A549 (cell line): Measurements from ENCODE around the gene RELL1. TPM values are rescaled to one million over a fixed set of nuclear protein-coding genes. Genes with fewer than 3 reads are reported as not detected.
A peak's percentile ranks its signal among the peaks of the same experiment; 100 is the strongest.

ENCODE experiments used
- ATAC-seq, 2 experiments: fragments of 200-7000 bp in 1 of 2; fragments of >200 bp in 1 of 2; cut with Nextera tagmentation in 1 of 2; cut with Tn5 transposase in 1 of 2; 3 replicates each; pipeline versions ENCODE4 v1.8.0 to v1.9.1; 2018 to 2020; ENCODE audit warnings: mild to moderate bottlenecking in 1 of 2, moderate library complexity in 1 of 2
- CTCF ChIA-PET: fragments of 300-600 bp; sonication (Branson Sonifier 250); formaldehyde crosslinking; extraction: SDS; loops from one replicate; lab custom pipeline; 2021; ENCODE audit warnings: antibody characterized with exemption, inconsistent platforms; lab: Yijun Ruan, JAX
- POLR2A ChIA-PET: fragments of 350-600 bp; formaldehyde crosslinking; extraction: SDS; loops from one replicate; lab custom pipeline; 2021; ENCODE audit warnings: antibody characterized with exemption, inconsistent platforms; lab: Yijun Ruan, JAX
- DNase-seq, 2 experiments: peaks; one replicate each; pipeline versions ENCODE4 v3.0.0 to v3.0.0-alpha.2; 2011 to 2016; ENCODE audit warnings: low read depth in 1 of 2, low spot score in 1 of 2
- FAIRE-seq: peaks from 2 replicates; lab custom pipeline; 2011; peaks lifted over from hg19 to GRCh38; lab: Jason Lieb, UNC
- H3K27ac ChIP-seq, 2 experiments: fragments of >200 bp; sonication (Bioruptor Twin); formaldehyde crosslinking; 3 replicates each; pipeline ENCODE4 v1.5.1; 2016 to 2017
- H3K4me1 ChIP-seq: fragments of >200 bp; sonication (Bioruptor Twin); formaldehyde crosslinking; 3 replicates; pipeline ENCODE4 v1.6.1; 2016
- H3K4me2 ChIP-seq: fragments of >200 bp; sonication (Bioruptor Twin); formaldehyde crosslinking; 3 replicates; pipeline ENCODE4 v1.6.1; 2016
- H3K4me3 ChIP-seq: fragments of >200 bp; sonication (Bioruptor Twin); formaldehyde crosslinking; 3 replicates; pipeline ENCODE4 v1.5.1; 2016
- H3K9me3 ChIP-seq: fragments of >200 bp; sonication (Bioruptor Twin); formaldehyde crosslinking; 3 replicates; pipeline ENCODE4 v1.6.1; 2016
- CHD2 ChIP-seq: fragments of 150-350 bp; IDR thresholded peaks from 2 replicates; pipeline ENCODE4 v1.6.1; 2014; ENCODE audit warnings: low read length; ENCODE audit not compliant: partially characterized antibody
- CHD4 ChIP-seq: fragments of 200-600 bp; sonication (generic); IDR thresholded peaks from 2 replicates; pipeline ENCODE4 v1.6.1; 2016; ENCODE audit warnings: antibody characterized with exemption, mild to moderate bottlenecking, borderline replicate concordance
- EHMT2 ChIP-seq: fragments of 200-600 bp; sonication (generic); IDR thresholded peaks from 2 replicates; pipeline ENCODE4 v1.6.1; 2016; ENCODE audit warnings: antibody characterized with exemption, low read depth, mild to moderate bottlenecking, moderate library complexity
- EP300 ChIP-seq, 2 experiments: fragments of >200 bp; sonication (Bioruptor Twin); formaldehyde crosslinking; IDR thresholded peaks; 2 replicates in 1 of 2; 3 replicates in 1 of 2; pipeline ENCODE4 v1.6.1; 2016 to 2017
- ESRRA ChIP-seq: fragments of 150-350 bp; IDR thresholded peaks from 2 replicates; pipeline ENCODE4 v1.6.1; 2014; ENCODE audit warnings: mild to moderate bottlenecking, low read length, borderline replicate concordance
- FOSB ChIP-seq: fragments of 250-450 bp; sonication (Bioruptor Pico); IDR thresholded peaks from 2 replicates; pipeline ENCODE4 v1.5.0; 2020; ENCODE audit warnings: mild to moderate bottlenecking, moderate library complexity
- HDAC2 ChIP-seq: fragments of 200-600 bp; sonication (generic); IDR thresholded peaks from 2 replicates; pipeline ENCODE4 v1.6.1; 2016
- HEYL ChIP-seq: fragments of 250-450 bp; sonication (Bioruptor Pico); IDR thresholded peaks from 2 replicates; pipeline ENCODE4 v1.8.0; 2021; ENCODE audit warnings: mild to moderate bottlenecking, moderate library complexity
- HOXA7 ChIP-seq: fragments of 250-450 bp; sonication (Bioruptor Pico); IDR thresholded peaks from 2 replicates; pipeline ENCODE4 v1.5.0; 2020; ENCODE audit warnings: mild to moderate bottlenecking, moderate library complexity
- HOXB5 ChIP-seq: fragments of 250-450 bp; sonication (Bioruptor Pico); IDR thresholded peaks from 2 replicates; pipeline ENCODE4 v1.5.0; 2020; ENCODE audit warnings: mild to moderate bottlenecking, moderate library complexity
- JUN ChIP-seq, 2 experiments: fragments of >200 bp; sonication (Bioruptor Twin); formaldehyde crosslinking; IDR thresholded peaks; 2 replicates in 1 of 2; 3 replicates in 1 of 2; pipeline ENCODE4 v1.6.1; 2016 to 2017
- JUNB ChIP-seq: fragments of >200 bp; sonication (Bioruptor Twin); formaldehyde crosslinking; IDR thresholded peaks from 2 replicates; pipeline ENCODE4 v1.6.1; 2016
- KDM1A ChIP-seq: fragments of 200-600 bp; sonication (generic); IDR thresholded peaks from 2 replicates; pipeline ENCODE4 v1.6.1; 2016; ENCODE audit warnings: low read depth, mild to moderate bottlenecking
- KDM5A ChIP-seq: fragments of 200-600 bp; sonication (generic); IDR thresholded peaks from 2 replicates; pipeline ENCODE4 v1.6.1; 2016; ENCODE audit warnings: antibody characterized with exemption, mild to moderate bottlenecking
- NPAS2 ChIP-seq: fragments of 250-450 bp; sonication (Bioruptor Pico); IDR thresholded peaks from 2 replicates; pipeline ENCODE4 v1.8.0; 2022; ENCODE audit warnings: mild to moderate bottlenecking, moderate library complexity, borderline replicate concordance
- PBX3 ChIP-seq: IDR thresholded peaks from 2 replicates; pipeline ENCODE4 v1.6.1; 2012
- RAD21 ChIP-seq, 2 experiments: fragments of >200 bp in 1 of 2; sonication (Bioruptor Twin) in 1 of 2; formaldehyde crosslinking in 1 of 2; IDR thresholded peaks in 1 of 2; conservative IDR thresholded peaks in 1 of 2; 2 replicates in 1 of 2; 3 replicates in 1 of 2; pipeline ENCODE4 v1.6.1; 2012 to 2018; ENCODE audit warnings: inconsistent platforms in 1 of 2
- RARB ChIP-seq: fragments of 250-450 bp; sonication (Bioruptor Pico); IDR thresholded peaks from 2 replicates; pipeline ENCODE4 v1.8.0; 2021; ENCODE audit warnings: mild to moderate bottlenecking, moderate library complexity
- SMC3 ChIP-seq: fragments of >200 bp; sonication (Bioruptor Twin); formaldehyde crosslinking; IDR thresholded peaks from 3 replicates; pipeline ENCODE4 v1.6.1; 2018; ENCODE audit warnings: inconsistent platforms
- SREBF2 ChIP-seq: fragments of 450-650 bp; IDR thresholded peaks from 2 replicates; pipeline ENCODE4 v1.6.1; 2014; ENCODE audit warnings: mild to moderate bottlenecking, moderate library complexity
- TFCP2L1 ChIP-seq: fragments of 250-450 bp; sonication (Bioruptor Pico); IDR thresholded peaks from 2 replicates; pipeline ENCODE4 v1.5.0; 2021; ENCODE audit warnings: mild to moderate bottlenecking
- TP53 ChIP-seq: fragments of 250-450 bp; sonication (Bioruptor Pico); IDR thresholded peaks from 2 replicates; pipeline ENCODE4 v1.5.0; 2021; ENCODE audit warnings: mild to moderate bottlenecking, moderate library complexity
- ZNF302 ChIP-seq: fragments of 250-450 bp; sonication (Bioruptor Pico); IDR thresholded peaks from 2 replicates; pipeline ENCODE4 v1.9.0; 2021; ENCODE audit warnings: inconsistent platforms, mild to moderate bottlenecking, moderate library complexity
- ZSCAN20 ChIP-seq: fragments of 250-450 bp; sonication (Bioruptor Pico); IDR thresholded peaks from 2 replicates; pipeline ENCODE4 v1.8.0; 2022; ENCODE audit warnings: mild to moderate bottlenecking, moderate library complexity
- WGBS: methylation state at CpG from one replicate; pipeline ENCODE4 v1.1.6; 2017; ENCODE audit errors: missing lambda C conversion rate; 5-methylcytosine and 5-hydroxymethylcytosine counted together
- polyA plus RNA-seq, 4 experiments: library from polyadenylated mRNA; depleted of rRNA in 3 of 4; stranded (reverse); fragments of >200 nt; fragmentation: RNase III in 1 of 4; extraction: RNeasy Plus Mini Kit Qiagen cat#74134 plus additional on column Dnase treatment in 1 of 4; gene quantifications; 2 replicates in 3 of 4; 3 replicates in 1 of 4; pipeline ENCODE4 v1.2.3, GENCODE V29; 2011 to 2017
- TF ChIP-seq, protein P1 (sequence below): fragments of 150-350 bp; IDR thresholded peaks from 2 replicates; pipeline ENCODE4 v1.6.1; 2014; ENCODE audit warnings: low read depth, mild to moderate bottlenecking, low read length
- TF ChIP-seq, protein P2 (sequence below): fragments of 200-600 bp; sonication (generic); IDR thresholded peaks from 2 replicates; pipeline ENCODE4 v1.6.1; 2016; ENCODE audit warnings: antibody characterized with exemption, mild to moderate bottlenecking, moderate library complexity

RELL1 gene
- polyA plus RNA-seq, 2 of the 4 experiments (the other 2 are of a cell fraction): 5.0 to 9.6 TPM

DNA sequence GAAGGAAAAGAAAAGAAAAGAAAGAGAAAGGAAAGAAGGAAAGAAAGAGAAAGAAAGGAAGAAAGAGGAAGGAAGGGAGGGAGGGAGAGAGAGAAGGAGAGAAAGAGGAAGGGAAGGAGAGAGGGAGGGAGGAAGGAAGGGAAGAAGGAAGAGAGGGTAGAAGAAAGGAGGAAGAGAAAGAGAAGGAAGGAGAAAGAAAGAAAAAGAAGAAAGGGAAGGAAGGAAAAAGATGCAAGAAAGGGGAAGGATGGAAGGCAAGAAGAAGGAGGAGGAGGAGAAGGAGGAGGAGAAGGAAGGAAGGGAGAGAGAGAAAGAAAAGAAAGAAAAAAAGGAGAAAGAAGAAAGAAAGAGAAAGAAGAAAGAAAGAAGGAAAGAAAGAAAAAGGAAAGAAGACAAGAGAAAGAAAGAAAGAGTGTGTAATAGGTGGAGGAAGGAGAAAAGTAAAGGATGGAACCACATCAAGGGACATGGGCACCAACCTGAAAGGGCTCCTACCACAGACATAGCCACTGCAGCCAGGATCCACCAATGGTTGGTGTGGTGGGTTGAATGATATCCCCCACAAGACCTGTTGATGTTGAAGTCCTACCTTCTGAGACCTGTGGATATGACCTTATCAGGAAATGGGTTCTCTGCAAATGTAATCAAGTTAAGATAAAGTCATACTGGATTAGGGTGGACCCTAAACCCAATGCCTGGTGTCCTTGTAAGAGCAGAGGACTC, 80.2 kb downstream of the RELL1 start:
- ChIA-PET CTCF (interaction anchor here (4.8 kb wide), 2 partner anchors 192 to 197 kb away, joined by 32 to 50 read pairs; no protein-coding TSS in a partner anchor), POLR2A (no interaction called here)
- H3K4me1 ChIP-seq: peaks cover 10% of the 10 kb centered on the region; the same call in 1 of the 3 replicates
- ATAC-seq (no peak), FAIRE-seq (no peak), DNase-seq (no peak)
- no peak overlapping the region for H3K27ac ChIP-seq
- no peak overlapping the region for H3K4me2 ChIP-seq
- no peak overlapping the region for H3K4me3 ChIP-seq
- TF ChIP-seq SREBF2 (no peak), JUN (IDR thresholded peaks at IDR 0.05) (no peak), EHMT2 (no peak), KDM5A (no peak), PBX3 (no peak), RAD21 (conservative IDR thresholded peaks at IDR 0.05 in 1 of 2, IDR thresholded peaks at IDR 0.05 in 1 of 2) (no peak), ESRRA (no peak), SMC3 (no peak), EP300 (IDR thresholded peaks at IDR 0.05) (no peak), TP53 (no peak), HDAC2 (no peak), HEYL (CRISPR knock-in tag) (no peak), JUNB (no peak)
- TF ChIP-seq, protein P1, sequence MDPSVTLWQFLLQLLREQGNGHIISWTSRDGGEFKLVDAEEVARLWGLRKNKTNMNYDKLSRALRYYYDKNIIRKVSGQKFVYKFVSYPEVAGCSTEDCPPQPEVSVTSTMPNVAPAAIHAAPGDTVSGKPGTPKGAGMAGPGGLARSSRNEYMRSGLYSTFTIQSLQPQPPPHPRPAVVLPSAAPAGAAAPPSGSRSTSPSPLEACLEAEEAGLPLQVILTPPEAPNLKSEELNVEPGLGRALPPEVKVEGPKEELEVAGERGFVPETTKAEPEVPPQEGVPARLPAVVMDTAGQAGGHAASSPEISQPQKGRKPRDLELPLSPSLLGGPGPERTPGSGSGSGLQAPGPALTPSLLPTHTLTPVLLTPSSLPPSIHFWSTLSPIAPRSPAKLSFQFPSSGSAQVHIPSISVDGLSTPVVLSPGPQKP: no peak
- TF ChIP-seq, protein P2, sequence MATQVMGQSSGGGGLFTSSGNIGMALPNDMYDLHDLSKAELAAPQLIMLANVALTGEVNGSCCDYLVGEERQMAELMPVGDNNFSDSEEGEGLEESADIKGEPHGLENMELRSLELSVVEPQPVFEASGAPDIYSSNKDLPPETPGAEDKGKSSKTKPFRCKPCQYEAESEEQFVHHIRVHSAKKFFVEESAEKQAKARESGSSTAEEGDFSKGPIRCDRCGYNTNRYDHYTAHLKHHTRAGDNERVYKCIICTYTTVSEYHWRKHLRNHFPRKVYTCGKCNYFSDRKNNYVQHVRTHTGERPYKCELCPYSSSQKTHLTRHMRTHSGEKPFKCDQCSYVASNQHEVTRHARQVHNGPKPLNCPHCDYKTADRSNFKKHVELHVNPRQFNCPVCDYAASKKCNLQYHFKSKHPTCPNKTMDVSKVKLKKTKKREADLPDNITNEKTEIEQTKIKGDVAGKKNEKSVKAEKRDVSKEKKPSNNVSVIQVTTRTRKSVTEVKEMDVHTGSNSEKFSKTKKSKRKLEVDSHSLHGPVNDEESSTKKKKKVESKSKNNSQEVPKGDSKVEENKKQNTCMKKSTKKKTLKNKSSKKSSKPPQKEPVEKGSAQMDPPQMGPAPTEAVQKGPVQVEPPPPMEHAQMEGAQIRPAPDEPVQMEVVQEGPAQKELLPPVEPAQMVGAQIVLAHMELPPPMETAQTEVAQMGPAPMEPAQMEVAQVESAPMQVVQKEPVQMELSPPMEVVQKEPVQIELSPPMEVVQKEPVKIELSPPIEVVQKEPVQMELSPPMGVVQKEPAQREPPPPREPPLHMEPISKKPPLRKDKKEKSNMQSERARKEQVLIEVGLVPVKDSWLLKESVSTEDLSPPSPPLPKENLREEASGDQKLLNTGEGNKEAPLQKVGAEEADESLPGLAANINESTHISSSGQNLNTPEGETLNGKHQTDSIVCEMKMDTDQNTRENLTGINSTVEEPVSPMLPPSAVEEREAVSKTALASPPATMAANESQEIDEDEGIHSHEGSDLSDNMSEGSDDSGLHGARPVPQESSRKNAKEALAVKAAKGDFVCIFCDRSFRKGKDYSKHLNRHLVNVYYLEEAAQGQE: no peak
- no peaks in the 10 kb centered on the region for H3K9me3 ChIP-seq

DNA sequence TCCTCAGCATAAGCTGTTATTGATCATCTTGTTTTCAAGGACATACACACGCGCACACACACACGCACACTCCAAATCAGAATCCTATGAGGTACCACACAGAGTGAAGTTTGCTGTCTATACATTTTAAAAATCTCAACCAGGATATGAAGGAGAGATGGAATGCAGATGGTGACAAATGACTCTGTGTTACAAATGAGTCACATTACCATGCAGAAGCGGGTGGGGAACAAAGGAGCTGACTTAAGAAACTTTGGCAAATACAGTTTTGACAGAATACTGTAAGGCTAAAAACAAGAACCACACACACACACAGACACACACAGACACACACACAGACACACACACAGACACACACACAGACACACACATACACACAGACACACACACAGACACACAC, 81.7 kb downstream of the RELL1 start:
- ChIA-PET POLR2A (no interaction called here), CTCF (interaction anchor here (0.7 to 5.0 kb wide), 12 partner anchors 9 to 198 kb away, joined by 3 to 50 read pairs (median 6); no protein-coding TSS in a partner anchor)
- WGBS: 89% methylated on average over 4 of the region's 4 CpGs
- FAIRE-seq: no peak
- Histone ChIP-seq H3K4me1 (peaks cover 10% of the 10 kb centered on the region; the same call in 1 of the 3 replicates), H3K4me2 (no peak overlapping the region), H3K27ac (no peak overlapping the region)
- no peak for ATAC-seq
- TF ChIP-seq HOXA7: no peak
- TF ChIP-seq FOSB (CRISPR knock-in tag): no peak
- TF ChIP-seq, all 56 proteins: peak for 0
- no peaks in the 10 kb centered on the region for H3K9me3 ChIP-seq
- no peak overlapping the region for H3K4me3 ChIP-seq
- no peak for DNase-seq

DNA sequence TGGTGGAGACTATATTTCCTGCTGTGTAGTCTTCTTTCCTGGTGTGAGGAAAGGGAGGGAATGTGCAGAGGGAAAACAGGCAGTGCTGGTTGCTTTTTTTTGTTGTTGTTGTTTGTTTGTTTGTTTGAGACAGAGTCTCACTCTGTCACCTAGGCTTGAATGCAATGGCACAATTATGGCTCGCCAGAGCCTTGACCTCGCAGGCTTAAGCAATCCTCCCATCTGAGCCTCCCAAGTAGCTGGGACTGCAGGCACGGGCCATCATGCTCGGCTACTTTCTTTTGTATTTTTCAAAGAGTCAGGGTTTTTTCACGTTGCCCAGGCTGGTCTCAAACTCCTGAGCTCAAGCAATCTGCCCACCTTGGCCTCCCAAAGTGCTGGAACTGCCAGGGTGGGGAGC, 82.5 kb downstream of the RELL1 start:
- CTCF ChIA-PET: interaction anchor here (0.7 to 5.0 kb wide), 35 partner anchors 9 to 426 kb away, joined by 3 to 50 read pairs (median 5); partner anchors contain the start of gene RELL1
- TF ChIP-seq SREBF2 (no peak), RARB (CRISPR knock-in tag) (no peak), CHD4 (no peak), TFCP2L1 (CRISPR knock-in tag) (no peak), KDM1A (no peak), ZSCAN20 (CRISPR knock-in tag) (no peak), HOXB5 (CRISPR knock-in tag) (no peak), ZNF302 (CRISPR knock-in tag) (no peak), CHD2 (no peak), NPAS2 (CRISPR knock-in tag) (no peak)
- TF ChIP-seq, protein P1: no peak

More for the DNA sequence above, 82.5 kb downstream of the RELL1 start:
- peak overlapping the region in 1 of 2 experiments; percentile 71; a peak in 2 of 6 replicates for H3K27ac ChIP-seq
- FAIRE-seq (no peak), ATAC-seq (no peak), DNase-seq (no peak)
- H3K9me3 ChIP-seq: no peaks in the 10 kb centered on the region
- WGBS: 85% methylated on average over 5 of the region's 5 CpGs
- no peak overlapping the region for H3K4me3 ChIP-seq
- H3K4me1 ChIP-seq: peaks cover 10% of the 10 kb centered on the region; the same call in 1 of the 3 replicates
- H3K4me2 ChIP-seq: no peak overlapping the region; the same call in 2 of the 3 replicates
- POLR2A ChIA-PET: interaction anchor here (1.4 kb wide), 1 partner anchor 198 kb away, joined by 4 read pairs; no protein-coding TSS in a partner anchor
